ENCODE data around the gene STK25. TPM values are rescaled to one million over a fixed set of nuclear protein-coding genes. Genes with fewer than 3 reads are reported as not detected.
A peak's percentile ranks its signal among the peaks of the same experiment; 100 is the strongest.

The STK25 gene
- total and polyA plus RNA-seq, 2 donors, result 102 to 166 TPM

GRCh38 chr2:241545523-241546473 is 37.4 kb upstream of the STK25 start:
- no peak overlapping the region for H3K4me3 ChIP-seq (ENCODE audit: low read depth, low read length)
- no peaks in the 10 kb centered on the region for H3K36me3 ChIP-seq (ENCODE audit: insufficient read depth)
- WGBS, result 71% methylated on average over 12 of the region's 12 CpGs
- H3K27ac ChIP-seq (ENCODE audit: low read depth), result no peak overlapping the region
- peaks cover 2% of the 10 kb centered on the region for H3K4me1 ChIP-seq (ENCODE audit: insufficient read depth)
- DNase-seq (ENCODE audit: extremely low spot score), result no peak

- H3K4me3 ChIP-seq (ENCODE audit: low read depth, low read length), result no peak overlapping the region
- no peaks in the 10 kb centered on the region for H3K36me3 ChIP-seq (ENCODE audit: insufficient read depth)
- 41% methylated on average over 10 of the region's 10 CpGs for WGBS
- no peak overlapping the region for H3K27ac ChIP-seq (ENCODE audit: low read depth)
- peaks cover 2% of the 10 kb centered on the region for H3K4me1 ChIP-seq (ENCODE audit: insufficient read depth)
- no peak for DNase-seq (ENCODE audit: extremely low spot score)
These were observed 36.7 kb upstream of the STK25 start for GRCh38 chr2:241545106-241545505.

- WGBS, result 74% methylated on average over 15 of the region's 15 CpGs
- Histone ChIP-seq H3K4me3 (ENCODE audit: low read depth, low read length) (no peak overlapping the region), H3K4me1 (ENCODE audit: insufficient read depth) (no peaks in the 10 kb centered on the region), H3K27ac (ENCODE audit: low read depth) (no peak overlapping the region), H3K36me3 (ENCODE audit: insufficient read depth) (no peaks in the 10 kb centered on the region)
- no peak for DNase-seq (ENCODE audit: extremely low spot score)
These were observed 33.9 kb upstream of the STK25 start for GRCh38 chr2:241542278-241542605.

GRCh38 chr2:241541564-241542277 is 33.3 kb upstream of the STK25 start:
- no peak overlapping the region for H3K27ac ChIP-seq (ENCODE audit: low read depth)
- peak overlapping the region; percentile 35 for H3K4me3 ChIP-seq (ENCODE audit: low read depth, low read length)
- 13% methylated on average over 62 of the region's 62 CpGs for WGBS
- H3K4me1 ChIP-seq (ENCODE audit: insufficient read depth), result no peaks in the 10 kb centered on the region
- DNase-seq (ENCODE audit: extremely low spot score), result no peak
- H3K36me3 ChIP-seq (ENCODE audit: insufficient read depth), result no peaks in the 10 kb centered on the region

GRCh38 chr2:241540771-241541561 is 32.6 kb upstream of the STK25 start:
- Histone ChIP-seq H3K27ac (ENCODE audit: low read depth) (no peak overlapping the region), H3K4me1 (ENCODE audit: insufficient read depth) (no peaks in the 10 kb centered on the region), H3K36me3 (ENCODE audit: insufficient read depth) (no peaks in the 10 kb centered on the region), H3K4me3 (ENCODE audit: low read depth, low read length) (peak overlapping the region; percentile 35)
- WGBS, result 5% methylated on average over 68 of the region's 68 CpGs
- no peak for DNase-seq (ENCODE audit: extremely low spot score)

GRCh38 chr2:241540401-241540770 is 32.0 kb upstream of the STK25 start:
- Histone ChIP-seq H3K27ac (ENCODE audit: low read depth) (no peak overlapping the region), H3K36me3 (ENCODE audit: insufficient read depth) (no peaks in the 10 kb centered on the region), H3K4me3 (ENCODE audit: low read depth, low read length) (no peak overlapping the region), H3K4me1 (ENCODE audit: insufficient read depth) (no peaks in the 10 kb centered on the region)
- DNase-seq (ENCODE audit: extremely low spot score), result no peak
- 51% methylated on average over 10 of the region's 10 CpGs for WGBS

GRCh38 chr2:241539616-241540374 is 31.4 kb upstream of the STK25 start:
- WGBS, result 97% methylated on average over 11 of the region's 11 CpGs
- Histone ChIP-seq H3K4me3 (ENCODE audit: low read depth, low read length) (no peak overlapping the region), H3K36me3 (ENCODE audit: insufficient read depth) (no peaks in the 10 kb centered on the region), H3K4me1 (ENCODE audit: insufficient read depth) (no peaks in the 10 kb centered on the region), H3K27ac (ENCODE audit: low read depth) (no peak overlapping the region)
- DNase-seq (ENCODE audit: extremely low spot score), result no peak

- H3K27ac ChIP-seq (ENCODE audit: low read depth), result no peak overlapping the region
- H3K4me1 ChIP-seq (ENCODE audit: insufficient read depth), result no peaks in the 10 kb centered on the region
- no peak overlapping the region for H3K4me3 ChIP-seq (ENCODE audit: low read depth, low read length)
- H3K36me3 ChIP-seq (ENCODE audit: insufficient read depth), result no peaks in the 10 kb centered on the region
- DNase-seq (ENCODE audit: extremely low spot score), result no peak
- WGBS, result 91% methylated on average over 15 of the region's 15 CpGs
These were observed 30.6 kb upstream of the STK25 start for GRCh38 chr2:241538838-241539615.

- no peak overlapping the region for H3K4me3 ChIP-seq (ENCODE audit: low read depth, low read length)
- no peaks in the 10 kb centered on the region for H3K36me3 ChIP-seq (ENCODE audit: insufficient read depth)
- H3K4me1 ChIP-seq (ENCODE audit: insufficient read depth), result no peaks in the 10 kb centered on the region
- no peak overlapping the region for H3K27ac ChIP-seq (ENCODE audit: low read depth)
- 56% methylated on average over 13 of the region's 13 CpGs for WGBS
- no peak for DNase-seq (ENCODE audit: extremely low spot score)
These were observed 27.7 kb upstream of the STK25 start for GRCh38 chr2:241535871-241536655.

GRCh38 chr2:241534701-241535375 is 26.5 kb upstream of the STK25 start:
- H3K36me3 ChIP-seq (ENCODE audit: insufficient read depth), result no peaks in the 10 kb centered on the region
- no peak for DNase-seq (ENCODE audit: extremely low spot score)
- WGBS, result 79% methylated on average over 17 of the region's 17 CpGs
- H3K27ac ChIP-seq (ENCODE audit: low read depth), result no peak overlapping the region
- H3K4me3 ChIP-seq (ENCODE audit: low read depth, low read length), result no peak overlapping the region
- H3K4me1 ChIP-seq (ENCODE audit: insufficient read depth), result no peaks in the 10 kb centered on the region

GRCh38 chr2:241534293-241534692 is 25.9 kb upstream of the STK25 start:
- WGBS, result 87% methylated on average over 7 of the region's 7 CpGs

More at GRCh38 chr2:241534293-241534692, 25.9 kb upstream of the STK25 start:
- no peak for DNase-seq (ENCODE audit: extremely low spot score)
- Histone ChIP-seq H3K27ac (ENCODE audit: low read depth) (no peak overlapping the region), H3K4me3 (ENCODE audit: low read depth, low read length) (no peak overlapping the region), H3K4me1 (ENCODE audit: insufficient read depth) (no peaks in the 10 kb centered on the region), H3K36me3 (ENCODE audit: insufficient read depth) (no peaks in the 10 kb centered on the region)
